IPS DF 4.7 (cell line): ENCODE results near the gene TUSC2.
A peak's percentile ranks its signal among the peaks of the same experiment; 100 is the strongest.

ENCODE experiments used
- DNase-seq: peaks from one replicate; pipeline ENCODE4 v3.0.0-alpha.2; 2013; ENCODE audit warnings: low spot score; ENCODE audit errors: extremely low read depth

Gene TUSC2, protein sequence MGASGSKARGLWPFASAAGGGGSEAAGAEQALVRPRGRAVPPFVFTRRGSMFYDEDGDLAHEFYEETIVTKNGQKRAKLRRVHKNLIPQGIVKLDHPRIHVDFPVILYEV

GRCh38 chr3:50327943-50328691 lies at the start of gene TUSC2:
TSS of gene TUSC2 (minus strand) at chr3:50328223. CDS start at chr3:50328099, 124 bp downstream.
- DNase-seq = no peak

- DNase-seq = no peak
Measured at GRCh38 chr3:50375258-50375931, 47.4 kb upstream of the TUSC2 start.

DNA sequence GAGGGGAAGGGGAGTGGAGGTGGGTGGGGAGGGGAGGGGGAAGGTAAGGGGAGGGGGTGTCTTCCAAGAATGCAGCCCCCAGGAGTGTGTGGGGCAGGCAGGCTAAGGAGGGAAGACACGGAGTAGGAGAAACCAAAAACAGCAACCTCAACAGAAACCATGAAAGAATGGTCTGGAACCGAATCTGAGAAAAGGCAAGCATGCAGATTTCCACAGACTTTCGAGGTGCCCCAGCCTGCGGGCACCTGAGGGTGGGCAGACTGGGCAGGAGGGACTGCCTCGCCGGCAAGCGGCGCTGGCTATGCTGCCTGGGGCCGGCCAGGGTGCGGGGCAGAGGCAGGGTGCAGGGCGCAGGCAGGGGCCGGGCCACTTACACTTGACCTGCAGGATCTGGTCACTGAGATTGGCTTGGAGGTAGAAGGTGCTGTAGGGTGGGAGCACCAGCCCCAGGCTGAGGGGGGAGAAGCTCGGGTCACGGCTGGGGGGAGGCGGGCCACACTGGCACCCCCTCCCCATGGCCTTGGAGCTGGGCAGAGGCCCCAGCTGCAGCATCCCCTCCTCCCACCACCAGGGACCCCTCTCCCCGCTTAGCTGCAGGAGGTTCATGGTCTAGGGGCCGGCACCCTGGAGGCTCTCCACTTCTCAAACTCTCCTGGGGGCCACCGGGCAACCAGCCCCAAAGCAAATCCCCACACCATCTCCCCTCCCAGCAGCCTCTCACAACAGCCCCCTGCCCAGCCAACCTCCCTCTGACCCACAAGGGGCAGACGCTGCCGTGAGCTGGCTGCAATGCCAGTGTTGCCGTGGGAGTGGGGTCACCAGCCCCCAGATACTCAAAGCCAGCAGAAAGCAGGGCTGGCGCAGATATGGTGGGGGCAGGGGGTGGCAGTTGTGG lies 46.6 kb upstream of the TUSC2 start:
- no peak for DNase-seq

- DNase-seq = no peak
Measured at GRCh38 chr3:50373146-50374051, 45.4 kb upstream of the TUSC2 start.

- no peak for DNase-seq
Measured at GRCh38 chr3:50372349-50372748, 44.3 kb upstream of the TUSC2 start.

GRCh38 chr3:50371133-50371685 lies 43.2 kb upstream of the TUSC2 start:
- DNase-seq = no peak

DNA sequence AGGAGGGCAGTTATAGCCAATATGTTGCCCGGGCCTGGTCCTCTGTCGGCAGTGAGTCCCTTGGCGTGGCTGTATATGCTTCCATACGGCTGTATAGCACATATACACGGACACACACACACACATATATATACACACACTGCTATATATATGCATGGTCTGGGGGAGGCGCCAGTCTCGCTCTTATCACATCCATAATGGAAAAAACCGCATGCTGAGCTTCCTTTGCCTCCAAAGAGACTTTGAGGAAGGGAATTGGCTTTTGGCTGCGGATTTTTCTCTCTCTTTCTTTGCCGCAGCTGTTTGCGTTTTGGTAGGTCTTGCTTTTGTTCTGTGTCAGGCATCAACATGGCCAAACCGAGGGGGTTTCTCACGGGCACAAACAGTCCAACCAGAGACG lies 42.6 kb upstream of the TUSC2 start:
- no peak for DNase-seq

DNA sequence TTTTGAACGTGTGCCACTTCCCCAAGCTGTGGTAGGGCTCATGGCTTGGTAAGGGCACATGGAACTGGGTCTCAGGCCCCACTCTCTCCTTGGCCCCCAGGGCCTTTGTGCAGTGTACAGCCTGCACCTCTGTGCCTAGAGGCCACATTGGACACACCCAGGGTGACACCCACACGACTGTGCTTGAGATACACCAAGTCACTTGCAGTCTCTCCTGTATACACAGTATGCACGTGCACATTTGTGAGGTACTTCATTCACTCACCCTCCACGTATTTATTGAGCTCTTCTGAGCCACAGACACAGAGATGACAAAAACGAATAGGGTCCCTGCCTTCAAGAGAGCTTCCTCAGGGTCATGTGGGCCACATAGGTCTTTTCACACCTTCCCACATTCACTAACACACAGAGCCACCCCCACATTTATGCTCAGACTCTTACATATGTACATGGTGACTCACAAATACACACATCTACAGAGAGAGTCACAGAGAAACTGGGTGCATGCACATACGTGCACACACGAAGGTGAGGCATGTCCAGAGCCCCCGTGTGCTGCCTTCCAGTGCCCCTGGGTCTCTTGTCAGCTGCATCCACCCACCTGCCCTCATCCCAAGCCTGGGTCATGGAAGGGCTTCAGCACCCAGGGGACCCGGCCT lies 41.1 kb upstream of the TUSC2 start:
- DNase-seq = no peak

GRCh38 chr3:50365842-50366220 lies 37.8 kb upstream of the TUSC2 start:
- DNase-seq = no peak

DNA sequence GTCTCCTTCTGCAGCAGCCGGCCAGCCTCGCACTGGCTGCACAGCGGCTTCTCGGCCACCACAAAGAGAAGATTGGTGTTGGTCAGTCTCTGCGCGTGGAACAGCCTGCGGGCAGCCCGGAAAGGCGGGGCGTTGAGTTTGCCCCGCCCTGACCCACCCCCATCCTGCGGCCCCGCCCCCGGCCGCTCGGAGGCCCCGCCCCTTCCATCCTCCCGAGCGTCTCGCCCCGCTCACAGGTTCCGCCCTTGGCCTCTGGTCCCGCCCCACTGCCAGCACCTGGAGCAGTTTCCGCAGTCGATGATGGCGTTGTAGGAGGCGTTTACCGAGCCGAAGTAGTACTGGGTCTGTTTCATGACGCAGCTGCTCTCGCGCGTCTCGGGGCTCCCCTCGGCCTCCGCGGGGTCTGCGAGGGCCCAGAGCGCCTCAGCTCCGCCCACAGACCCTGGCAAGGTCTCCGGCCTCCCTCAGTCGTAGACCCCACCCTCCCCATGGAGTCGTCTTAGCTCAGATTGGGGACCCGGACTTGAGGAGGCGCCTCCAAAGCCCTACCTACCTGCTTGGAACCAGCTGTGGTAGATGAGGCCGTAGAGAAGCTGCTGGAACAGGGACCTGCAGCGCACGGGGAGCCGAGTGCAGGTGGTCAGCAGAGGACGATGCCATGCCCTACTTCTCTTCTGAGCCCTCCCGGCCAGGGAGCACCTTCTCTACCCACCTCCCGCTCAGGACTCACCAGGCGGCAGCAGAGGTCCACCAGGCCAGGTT lies 37.2 kb upstream of the TUSC2 start:
- DNase-seq = no peak

DNA sequence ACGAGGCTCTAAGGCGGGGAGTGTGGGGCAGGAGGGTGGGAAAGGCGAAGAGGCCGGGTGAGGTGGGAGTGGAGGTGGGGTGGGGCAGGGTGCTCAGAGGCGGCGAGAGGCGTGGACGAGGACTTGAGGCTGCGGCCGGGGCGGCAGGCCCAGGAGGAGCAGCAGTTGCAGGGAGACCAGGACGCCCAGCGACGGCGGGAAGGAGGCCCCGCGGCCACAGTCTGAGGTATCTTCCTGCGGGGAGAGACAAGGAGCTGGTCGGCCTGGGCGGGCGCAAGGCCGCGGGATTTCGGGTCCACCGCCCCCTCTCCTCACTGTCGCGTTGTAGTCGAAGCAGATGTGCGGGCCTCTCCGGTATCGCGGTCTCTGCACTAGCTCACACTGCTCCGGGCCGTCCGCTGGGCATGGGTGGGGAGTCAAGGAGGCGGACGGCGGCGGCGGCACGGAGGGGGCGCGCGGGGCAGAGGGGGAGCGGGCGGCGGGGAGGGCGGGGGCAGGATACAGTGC lies 36.6 kb upstream of the TUSC2 start:
- DNase-seq = no peak

- no peak for DNase-seq
Measured at GRCh38 chr3:50359760-50360110, 31.7 kb upstream of the TUSC2 start.

DNA sequence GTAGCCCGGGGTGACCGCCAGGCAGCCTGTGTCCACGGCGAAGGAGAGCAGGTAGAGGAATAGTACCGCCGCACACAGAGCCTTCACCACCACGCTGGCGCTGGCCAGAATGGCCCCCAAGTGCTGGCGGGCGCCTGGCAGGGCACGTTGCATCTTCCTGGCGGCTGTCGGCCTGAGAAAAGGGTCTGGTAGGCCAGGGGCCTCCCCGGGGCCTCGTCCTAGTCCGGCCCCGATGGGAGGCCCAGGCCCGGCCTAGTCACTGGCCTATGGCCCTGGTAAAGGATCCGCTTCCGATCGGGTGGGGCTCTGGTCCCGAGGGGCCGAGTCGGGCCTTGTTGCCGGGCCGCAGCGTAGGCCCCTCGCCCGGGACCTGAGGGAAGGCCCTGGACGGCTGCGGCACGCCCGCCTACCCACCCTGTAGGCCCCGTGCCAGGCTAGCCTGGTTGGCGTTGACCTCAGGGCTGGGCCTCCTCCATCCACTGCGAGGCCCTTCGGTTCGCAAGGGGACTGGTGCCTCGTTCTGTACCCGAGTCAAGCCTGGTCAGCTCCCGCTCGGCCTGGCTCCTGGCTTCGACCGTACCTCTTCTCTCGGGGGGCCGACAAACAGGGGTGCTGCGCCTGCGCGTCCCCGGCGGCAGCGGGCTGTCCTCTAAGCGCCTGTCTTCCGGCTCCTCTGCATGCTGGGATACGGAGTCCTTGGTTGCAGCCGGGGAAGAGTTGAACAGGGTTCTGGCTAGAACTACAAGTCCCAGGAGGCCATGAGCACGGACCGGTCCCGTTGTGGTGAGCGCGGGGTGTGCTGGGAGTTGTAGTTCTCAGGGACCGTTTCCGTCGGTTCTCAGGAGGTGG lies 31.1 kb upstream of the TUSC2 start, which contains the start of gene TMEM115:
TSS of gene TMEM115 (minus strand) at position 611 of the 849 bp plus-strand sequence. CDS start at position 153, 458 bp downstream.
- DNase-seq = peak; percentile 95

- DNase-seq = no peak
Measured at GRCh38 chr3:50358355-50358910, 30.4 kb upstream of the TUSC2 start.

DNA sequence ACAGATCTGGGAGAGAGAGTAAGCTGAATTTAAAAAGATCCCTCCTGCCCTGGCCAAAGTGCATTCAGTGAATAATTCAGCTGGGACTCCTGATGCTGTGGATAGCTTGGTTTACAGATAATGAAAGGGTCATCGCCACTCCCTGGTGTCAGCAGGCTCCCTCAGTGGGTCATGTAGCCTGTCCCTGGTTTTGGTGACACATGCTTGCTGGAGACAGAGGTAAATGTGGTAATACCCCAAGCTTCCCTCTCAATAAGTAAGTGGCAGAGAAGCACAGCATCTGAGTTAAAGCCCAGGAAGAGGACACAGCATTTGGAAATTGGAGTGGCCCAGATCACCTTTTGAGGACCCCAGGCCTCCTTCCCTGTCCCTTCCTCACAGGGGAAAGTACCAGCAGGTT lies 29.5 kb upstream of the TUSC2 start:
- no peak for DNase-seq

GRCh38 chr3:50356553-50356952 lies 28.5 kb upstream of the TUSC2 start:
- no peak for DNase-seq

DNA sequence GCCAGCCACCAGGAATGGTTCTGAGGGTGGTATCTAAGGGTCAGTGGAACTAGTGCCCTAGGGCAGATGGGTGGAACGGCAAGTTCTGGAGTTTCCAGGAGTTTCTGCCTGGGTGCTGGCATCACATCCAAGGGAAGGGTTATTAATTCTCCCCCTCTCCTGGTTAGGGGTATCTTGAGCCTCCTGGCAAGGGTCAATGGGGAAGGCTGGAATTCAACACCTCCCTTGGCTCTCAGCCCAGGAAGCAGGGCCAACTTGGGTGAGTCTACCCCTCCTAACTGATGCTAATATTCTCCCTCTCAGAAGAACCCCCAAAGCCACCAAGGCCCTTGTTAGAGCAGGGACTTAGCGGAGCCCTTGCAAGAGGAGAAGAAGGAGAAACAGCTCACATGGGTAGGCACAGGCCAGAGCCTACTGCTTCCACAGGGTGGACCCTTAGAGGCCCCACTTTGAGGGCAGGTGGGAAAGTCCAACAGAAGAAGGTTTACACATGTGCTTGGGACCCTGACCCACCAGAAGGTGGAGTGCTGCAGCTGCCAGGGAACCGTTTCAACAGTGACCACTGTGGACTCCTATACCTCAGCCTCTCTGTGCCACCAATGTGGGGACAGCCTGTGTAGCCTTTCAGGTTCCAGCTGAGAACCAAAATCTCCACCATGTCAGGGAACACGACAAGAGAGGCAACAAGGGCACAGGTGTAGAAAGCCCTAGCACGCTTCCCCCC lies 28.0 kb upstream of the TUSC2 start:
- no peak for DNase-seq
